CD14-positive monocyte (primary cell): ENCODE results near the gene SREK1IP1. TPM values are rescaled to one million over a fixed set of nuclear protein-coding genes. Genes with fewer than 3 reads are reported as not detected.
A peak's percentile ranks its signal among the peaks of the same experiment; 100 is the strongest.

ENCODE experiments used
- DNase-seq, 3 donors: peaks; one replicate each; pipeline ENCODE4 v3.0.0-alpha.2; 2011 to 2022
- H2AFZ ChIP-seq: 2 replicates; pipeline ENCODE4 v1.6.0; 2012; ENCODE audit warnings: mild to moderate bottlenecking, low read depth, low read length, inconsistent platforms; ENCODE audit not compliant: insufficient read depth, poor library complexity, severe bottlenecking
- H3K27ac ChIP-seq, 2 donors: 1 replicate in 1 of 2; 2 replicates in 1 of 2; pipeline ENCODE4 v1.5.1; 2012 to 2013; ENCODE audit warnings: low read length in 2 of 2, control low read depth in 1 of 2, inconsistent platforms in 1 of 2, low read depth in 1 of 2, mild to moderate bottlenecking in 1 of 2
- H3K27me3 ChIP-seq, 2 donors: one replicate each; pipeline versions ENCODE4 v1.6.0 to v1.6.1; 2011 to 2013; ENCODE audit warnings: low read length in 2 of 2; ENCODE audit not compliant: control insufficient read depth in 2 of 2, insufficient read depth in 2 of 2
- H3K36me3 ChIP-seq, 2 donors: replicated peaks in 1 of 2; 1 replicate in 1 of 2; 2 replicates in 1 of 2; pipeline versions ENCODE4 v1.5.1 to v1.6.1; 2012 to 2013; ENCODE audit warnings: low read length in 2 of 2, control low read depth in 1 of 2, inconsistent platforms in 1 of 2, mild to moderate bottlenecking in 1 of 2; ENCODE audit not compliant: insufficient read depth in 2 of 2, control insufficient read depth in 1 of 2
- H3K4me1 ChIP-seq, 2 donors: 1 replicate in 1 of 2; 2 replicates in 1 of 2; pipeline versions ENCODE4 v1.5.1 to v1.6.1; 2012 to 2013; ENCODE audit warnings: low read length in 2 of 2, control low read depth in 1 of 2, inconsistent platforms in 1 of 2, mild to moderate bottlenecking in 1 of 2, moderate library complexity in 1 of 2; ENCODE audit not compliant: insufficient read depth in 2 of 2, control insufficient read depth in 1 of 2
- H3K4me2 ChIP-seq: replicated peaks from 2 replicates; pipeline ENCODE3; 2012; ENCODE audit warnings: low read length, moderate library complexity, mild to moderate bottlenecking; ENCODE audit not compliant: poor library complexity, severe bottlenecking; ENCODE audit errors: extremely low read depth
- H3K4me3 ChIP-seq, 3 experiments: fragments of 200-600 bp in 1 of 3; sonication (generic) in 1 of 3; replicated peaks in 1 of 3; 1 replicate in 2 of 3; 2 replicates in 1 of 3; pipeline ENCODE4 v1.5.1; 2011 to 2013; ENCODE audit warnings: low read length in 3 of 3, mild to moderate bottlenecking in 3 of 3, control low read depth in 2 of 3, low read depth in 2 of 3, inconsistent platforms in 1 of 3, moderate library complexity in 1 of 3
- H3K79me2 ChIP-seq: 2 replicates; pipeline ENCODE4 v1.6.0; 2012; ENCODE audit warnings: mild to moderate bottlenecking, control low read depth, inconsistent platforms, low read length, moderate library complexity; ENCODE audit not compliant: insufficient read depth
- H3K9ac ChIP-seq: 2 replicates; pipeline ENCODE4 v1.6.0; 2017; ENCODE audit warnings: low read length, mild to moderate bottlenecking; ENCODE audit not compliant: insufficient read depth, poor library complexity, severe bottlenecking
- H3K9me3 ChIP-seq, 2 donors: replicated peaks in 1 of 2; 1 replicate in 1 of 2; 2 replicates in 1 of 2; pipeline versions ENCODE4 v1.5.1 to v1.6.1; 2012 to 2013; ENCODE audit warnings: low read length in 2 of 2, control low read depth in 1 of 2; ENCODE audit not compliant: control insufficient read depth in 1 of 2, insufficient read depth in 1 of 2
- H4K20me1 ChIP-seq: 2 replicates; pipeline ENCODE4 v1.6.0; 2012; ENCODE audit warnings: mild to moderate bottlenecking, low read length, control low read depth, moderate library complexity; ENCODE audit not compliant: insufficient read depth
- H3K27ac Mint-ChIP-seq, 7 donors: one replicate each; pipeline ENCODE4 v1.8.0; 2020; ENCODE audit warnings: mild to moderate bottlenecking in 7 of 7, mixed read lengths in 7 of 7, moderate library complexity in 6 of 7, inconsistent platforms in 2 of 7
- H3K27me3 Mint-ChIP-seq, 3 donors: one replicate each; pipeline ENCODE4 v1.8.0; 2021 to 2022; ENCODE audit warnings: low read depth in 3 of 3, mild to moderate bottlenecking in 3 of 3, mixed read lengths in 3 of 3, moderate library complexity in 3 of 3, inconsistent platforms in 1 of 3
- H3K36me3 Mint-ChIP-seq, 2 donors: one replicate each; pipeline ENCODE4 v1.8.0; 2020; ENCODE audit warnings: mixed read lengths in 2 of 2, inconsistent platforms in 1 of 2, mild to moderate bottlenecking in 1 of 2
- H3K4me1 Mint-ChIP-seq: one replicate; pipeline ENCODE4 v1.8.0; 2020; ENCODE audit warnings: mild to moderate bottlenecking, mixed read lengths
- H3K4me3 Mint-ChIP-seq, 2 donors: one replicate each; pipeline ENCODE4 v1.8.0; 2020; ENCODE audit warnings: mild to moderate bottlenecking in 2 of 2, mixed read lengths in 2 of 2, moderate library complexity in 1 of 2
- H3K9me3 Mint-ChIP-seq, 7 donors: one replicate each; pipeline ENCODE4 v1.8.0; 2020 to 2022; ENCODE audit warnings: mixed read lengths in 7 of 7, mild to moderate bottlenecking in 6 of 7, moderate library complexity in 6 of 7, inconsistent platforms in 2 of 7
- WGBS: methylation state at CpG from one replicate; pipeline ENCODE4 v1.1.5; 2013; ENCODE audit warnings: missing lambda C conversion rate; ENCODE audit not compliant: insufficient coverage; 5-methylcytosine and 5-hydroxymethylcytosine counted together
- intact Hi-C, 2 donors: fragments of 100-400 bp; cut with micrococcal nuclease; formaldehyde crosslinking; loops; one replicate each; pipeline versions ENCODE4 v1.15.0 to v1.15.1; 2023
- polyA plus RNA-seq, 3 donors: library from polyadenylated mRNA; depleted of rRNA in 1 of 3; unstranded in 2 of 3; stranded (reverse) in 1 of 3; fragments of 300-500 nt in 2 of 3; fragments of >200 nt in 1 of 3; fragmentation: Illumina TruSeq in 2 of 3; gene quantifications; 1 replicate in 2 of 3; 2 replicates in 1 of 3; pipeline ENCODE4 v1.2.3, GENCODE V29; 2012 to 2021
- TF ChIP-seq, protein P1 (sequence below): fragments of 200-600 bp; IDR thresholded peaks from one replicate; pipeline ENCODE4 v1.8.0; 2022; ENCODE audit warnings: antibody characterized with exemption, mild to moderate bottlenecking

SREK1IP1 gene
- polyA plus RNA-seq, 3 donors: 6.9 to 18.3 (median 16.9) TPM

GRCh38 chr5:64680289-64680688, 88.2 kb downstream of the SREK1IP1 start:
- intact Hi-C loops: no loop called here
- H3K4me1 Mint-ChIP-seq: no peaks in the 10 kb centered on the region

GRCh38 chr5:64678374-64678773, 90.1 kb downstream of the SREK1IP1 start:
- intact Hi-C loops: no loop called here
- Mint-ChIP-seq H3K27me3 (peaks cover 6 to 13% (median 10%) of the 10 kb centered on the region in 3 donors), H3K36me3 (no peaks in the 10 kb centered on the region), H3K9me3 (peaks cover 0 to 9% (median 0%) of the 10 kb centered on the region in 7 donors), H3K4me3 (no peak overlapping the region), H3K27ac (peak overlapping the region in 1 of 7 donors; percentile 9), H3K4me1 (no peaks in the 10 kb centered on the region)
- Histone ChIP-seq H3K9me3 (no peaks in the 10 kb centered on the region), H3K36me3 (no peaks in the 10 kb centered on the region), H3K4me2 (no peak overlapping the region), H3K4me3 (no peak overlapping the region), H3K79me2 (no peaks in the 10 kb centered on the region), H3K27me3 (no peaks in the 10 kb centered on the region), H3K4me1 (no peaks in the 10 kb centered on the region), H3K9ac (no peak overlapping the region), H3K27ac (no peak overlapping the region), H4K20me1 (no peaks in the 10 kb centered on the region), H2AFZ (no peak overlapping the region)
- no peak for DNase-seq
- WGBS: 86% methylated on average over 1 of the region's 5 CpGs
- TF ChIP-seq, protein P1, sequence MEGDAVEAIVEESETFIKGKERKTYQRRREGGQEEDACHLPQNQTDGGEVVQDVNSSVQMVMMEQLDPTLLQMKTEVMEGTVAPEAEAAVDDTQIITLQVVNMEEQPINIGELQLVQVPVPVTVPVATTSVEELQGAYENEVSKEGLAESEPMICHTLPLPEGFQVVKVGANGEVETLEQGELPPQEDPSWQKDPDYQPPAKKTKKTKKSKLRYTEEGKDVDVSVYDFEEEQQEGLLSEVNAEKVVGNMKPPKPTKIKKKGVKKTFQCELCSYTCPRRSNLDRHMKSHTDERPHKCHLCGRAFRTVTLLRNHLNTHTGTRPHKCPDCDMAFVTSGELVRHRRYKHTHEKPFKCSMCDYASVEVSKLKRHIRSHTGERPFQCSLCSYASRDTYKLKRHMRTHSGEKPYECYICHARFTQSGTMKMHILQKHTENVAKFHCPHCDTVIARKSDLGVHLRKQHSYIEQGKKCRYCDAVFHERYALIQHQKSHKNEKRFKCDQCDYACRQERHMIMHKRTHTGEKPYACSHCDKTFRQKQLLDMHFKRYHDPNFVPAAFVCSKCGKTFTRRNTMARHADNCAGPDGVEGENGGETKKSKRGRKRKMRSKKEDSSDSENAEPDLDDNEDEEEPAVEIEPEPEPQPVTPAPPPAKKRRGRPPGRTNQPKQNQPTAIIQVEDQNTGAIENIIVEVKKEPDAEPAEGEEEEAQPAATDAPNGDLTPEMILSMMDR: no peak

More at GRCh38 chr5:64680289-64680688, 88.2 kb downstream of the SREK1IP1 start:
- no peak overlapping the region for H3K27ac Mint-ChIP-seq
- H3K4me3 Mint-ChIP-seq: no peak overlapping the region
- no peaks in the 10 kb centered on the region for H3K9me3 ChIP-seq
- TF ChIP-seq, protein P1: no peak
- H3K27me3 Mint-ChIP-seq: peaks cover 4 to 12% (median 10%) of the 10 kb centered on the region in 3 donors
- H4K20me1 ChIP-seq: no peaks in the 10 kb centered on the region
- no peak overlapping the region for H3K4me3 ChIP-seq
- peaks cover 0 to 5% (median 0%) of the 10 kb centered on the region in 7 donors for H3K9me3 Mint-ChIP-seq
- 90% methylated on average over 2 of the region's 4 CpGs for WGBS
- no peak overlapping the region for H3K9ac ChIP-seq
- H2AFZ ChIP-seq: no peak overlapping the region
- no peaks in the 10 kb centered on the region for H3K27me3 ChIP-seq
- H3K27ac ChIP-seq: no peak overlapping the region
- no peaks in the 10 kb centered on the region for H3K36me3 ChIP-seq
- no peak for DNase-seq
- no peaks in the 10 kb centered on the region for H3K79me2 ChIP-seq
- no peaks in the 10 kb centered on the region for H3K36me3 Mint-ChIP-seq
- H3K4me2 ChIP-seq: no peak overlapping the region
- no peaks in the 10 kb centered on the region for H3K4me1 ChIP-seq
